Neural progenitor cell (in vitro differentiated cells): ENCODE measurements around the gene CCDC158.

ENCODE experiments used
- EZH2 ChIP-seq: fragments of 200-600 bp; sonication (generic); IDR thresholded peaks from 2 replicates; pipeline ENCODE4 v1.6.1; 2017; ENCODE audit warnings: antibody characterized with exemption, mild to moderate bottlenecking, moderate library complexity
- EZH2phosphoT487 ChIP-seq: fragments of 200-600 bp; sonication (generic); IDR thresholded peaks from 2 replicates; pipeline ENCODE4 v1.6.1; 2017; ENCODE audit warnings: antibody characterized with exemption
- TF ChIP-seq, protein P1 (sequence below): fragments of 200-600 bp; sonication (generic); IDR thresholded peaks from 2 replicates; pipeline ENCODE4 v1.5.1; 2017; ENCODE audit warnings: antibody characterized with exemption, mild to moderate bottlenecking

DNA sequence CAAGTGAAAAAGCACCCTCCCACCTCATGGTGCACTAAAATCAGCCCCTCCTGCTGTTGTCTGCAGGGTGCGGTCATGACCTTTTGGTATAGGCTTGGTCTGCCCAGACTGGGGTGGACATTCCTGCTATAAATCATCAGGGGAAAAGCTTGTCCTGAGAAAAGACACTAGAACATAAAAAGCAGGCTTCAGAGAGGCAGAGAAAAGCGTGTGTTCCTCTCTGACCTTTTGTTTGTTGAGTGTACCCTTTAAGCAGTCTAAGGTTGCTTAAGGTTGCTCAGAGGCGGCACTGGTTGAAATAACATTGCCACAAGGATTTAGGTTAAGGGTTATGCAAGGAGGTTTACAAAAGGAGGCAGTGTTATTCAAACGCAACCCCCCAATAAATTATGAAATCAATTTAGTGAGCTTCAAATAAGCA, 43.5 kb downstream of the CCDC158 start:
- TF ChIP-seq, protein P1, sequence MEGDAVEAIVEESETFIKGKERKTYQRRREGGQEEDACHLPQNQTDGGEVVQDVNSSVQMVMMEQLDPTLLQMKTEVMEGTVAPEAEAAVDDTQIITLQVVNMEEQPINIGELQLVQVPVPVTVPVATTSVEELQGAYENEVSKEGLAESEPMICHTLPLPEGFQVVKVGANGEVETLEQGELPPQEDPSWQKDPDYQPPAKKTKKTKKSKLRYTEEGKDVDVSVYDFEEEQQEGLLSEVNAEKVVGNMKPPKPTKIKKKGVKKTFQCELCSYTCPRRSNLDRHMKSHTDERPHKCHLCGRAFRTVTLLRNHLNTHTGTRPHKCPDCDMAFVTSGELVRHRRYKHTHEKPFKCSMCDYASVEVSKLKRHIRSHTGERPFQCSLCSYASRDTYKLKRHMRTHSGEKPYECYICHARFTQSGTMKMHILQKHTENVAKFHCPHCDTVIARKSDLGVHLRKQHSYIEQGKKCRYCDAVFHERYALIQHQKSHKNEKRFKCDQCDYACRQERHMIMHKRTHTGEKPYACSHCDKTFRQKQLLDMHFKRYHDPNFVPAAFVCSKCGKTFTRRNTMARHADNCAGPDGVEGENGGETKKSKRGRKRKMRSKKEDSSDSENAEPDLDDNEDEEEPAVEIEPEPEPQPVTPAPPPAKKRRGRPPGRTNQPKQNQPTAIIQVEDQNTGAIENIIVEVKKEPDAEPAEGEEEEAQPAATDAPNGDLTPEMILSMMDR: no peak
- no peak for TF ChIP-seq EZH2
- no peak for TF ChIP-seq EZH2phosphoT487
